Measurements from ENCODE around the gene ACSL4.

- TF ChIP-seq CTCF (IDR thresholded peaks at IDR 0.05) (no peak), POLR2A (IDR thresholded peaks at IDR 0.05) (no peak)
These were observed 23.9 kb downstream of the ACSL4 start for GRCh38 chrX:109709129-109709631.

Measured in lower leg skin (tissue), 3 donors.